Lower lobe of right lung (tissue), 2 donors: ENCODE data around the gene OTOF. TPM values are rescaled to one million over a fixed set of nuclear protein-coding genes. Genes with fewer than 3 reads are reported as not detected.
"Not testable (repeated sequence)": the region's sequence is repeated elsewhere in the genome, so short reads cannot be mapped to it uniquely, and the experiment has no call there.

Experiments
- ATAC-seq, 2 donors: fragments of 200-7000 bp; cut with Tn5 transposase; one replicate each; pipeline ENCODE4 v1.9.1; 2020 to 2022; ENCODE audit warnings: mild to moderate bottlenecking in 2 of 2, moderate library complexity in 2 of 2
- DNase-seq: peaks from one replicate; pipeline ENCODE4 v3.0.0-alpha.2; 2020
- H3K27ac ChIP-seq: fragments of 200-600 bp; one replicate; pipeline ENCODE4 v1.8.0; 2022
- H3K27me3 ChIP-seq: fragments of 200-600 bp; one replicate; pipeline ENCODE4 v1.8.0; 2022; ENCODE audit warnings: low read depth
- H3K36me3 ChIP-seq: fragments of 200-600 bp; one replicate; pipeline ENCODE4 v1.8.0; 2022; ENCODE audit warnings: mild to moderate bottlenecking
- H3K4me1 ChIP-seq: fragments of 200-600 bp; one replicate; pipeline ENCODE4 v1.8.0; 2022
- H3K4me3 ChIP-seq: fragments of 200-600 bp; one replicate; pipeline ENCODE4 v1.8.0; 2022; ENCODE audit warnings: mild to moderate bottlenecking
- H3K9me3 ChIP-seq: fragments of 200-600 bp; one replicate; pipeline ENCODE4 v1.8.0; 2022
- intact Hi-C: fragments of 100-400 bp; cut with DNase I; formaldehyde crosslinking; loops from one replicate; pipeline ENCODE4 v1.11.0; 2022
- total RNA-seq: library from RNA; stranded (reverse); fragmentation: NEBNext Ultra II Directional; extraction: Animal tissue kit (Norgen Biotek cat#: 25700); gene quantifications from one replicate; pipeline ENCODE4 v1.2.1, GENCODE V29; 2021
- TF ChIP-seq, protein P1 (sequence below): fragments of 200-600 bp; IDR thresholded peaks from one replicate; pipeline ENCODE4 v1.8.0; 2022; ENCODE audit warnings: antibody characterized with exemption, mild to moderate bottlenecking
- donor health status: DM: no; HTN: yes; CAD: no; lungs with severe emphysema.

Gene OTOF
- total RNA-seq, 1 donor from 2014 or later: 0.35 TPM

DNA sequence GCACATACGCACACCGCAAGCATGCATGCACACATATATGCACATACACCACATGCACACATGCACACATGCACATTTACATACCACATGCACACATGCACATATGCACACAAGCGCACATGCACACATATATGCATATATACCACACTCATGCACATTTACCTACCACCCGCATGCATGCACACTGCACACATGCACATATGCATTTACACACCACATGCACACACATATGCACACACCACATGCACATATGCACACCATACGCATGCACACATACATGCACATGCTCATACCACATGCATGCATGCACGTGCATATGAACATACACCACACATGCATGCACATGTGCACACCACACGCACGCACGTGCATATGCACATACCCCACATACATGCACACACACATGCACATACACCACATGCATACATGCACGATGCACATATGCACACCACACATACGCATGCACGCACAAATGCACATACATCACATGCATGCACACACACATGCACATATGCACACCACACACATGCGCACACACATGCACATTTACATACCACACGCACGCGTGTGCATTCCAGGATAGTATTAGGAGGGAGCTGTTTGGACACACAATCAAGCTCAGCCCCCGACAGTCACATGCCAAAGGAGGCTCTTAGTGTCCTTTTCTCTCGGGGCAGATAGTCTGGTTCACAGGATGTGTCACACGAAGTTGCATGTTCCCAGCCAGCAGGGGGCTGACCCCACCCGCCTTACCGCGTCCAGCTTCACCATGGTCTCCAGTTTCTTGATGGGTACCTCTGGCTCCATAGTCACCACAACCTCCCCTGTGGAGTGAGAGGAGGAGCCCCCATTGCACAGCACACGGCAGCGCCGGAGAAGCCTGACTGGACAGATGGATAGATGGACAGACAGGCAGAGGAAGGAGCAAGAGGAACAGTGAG, 5.9 kb downstream of the OTOF start:
- Histone ChIP-seq H3K27ac (no peak overlapping the region), H3K9me3 (peaks cover 9% of the 10 kb centered on the region), H3K36me3 (no peaks in the 10 kb centered on the region), H3K27me3 (no peaks in the 10 kb centered on the region), H3K4me1 (no peaks in the 10 kb centered on the region), H3K4me3 (no peak overlapping the region)
- ATAC-seq: no peak
- intact Hi-C loops: no loop called here
- TF ChIP-seq, protein P1, sequence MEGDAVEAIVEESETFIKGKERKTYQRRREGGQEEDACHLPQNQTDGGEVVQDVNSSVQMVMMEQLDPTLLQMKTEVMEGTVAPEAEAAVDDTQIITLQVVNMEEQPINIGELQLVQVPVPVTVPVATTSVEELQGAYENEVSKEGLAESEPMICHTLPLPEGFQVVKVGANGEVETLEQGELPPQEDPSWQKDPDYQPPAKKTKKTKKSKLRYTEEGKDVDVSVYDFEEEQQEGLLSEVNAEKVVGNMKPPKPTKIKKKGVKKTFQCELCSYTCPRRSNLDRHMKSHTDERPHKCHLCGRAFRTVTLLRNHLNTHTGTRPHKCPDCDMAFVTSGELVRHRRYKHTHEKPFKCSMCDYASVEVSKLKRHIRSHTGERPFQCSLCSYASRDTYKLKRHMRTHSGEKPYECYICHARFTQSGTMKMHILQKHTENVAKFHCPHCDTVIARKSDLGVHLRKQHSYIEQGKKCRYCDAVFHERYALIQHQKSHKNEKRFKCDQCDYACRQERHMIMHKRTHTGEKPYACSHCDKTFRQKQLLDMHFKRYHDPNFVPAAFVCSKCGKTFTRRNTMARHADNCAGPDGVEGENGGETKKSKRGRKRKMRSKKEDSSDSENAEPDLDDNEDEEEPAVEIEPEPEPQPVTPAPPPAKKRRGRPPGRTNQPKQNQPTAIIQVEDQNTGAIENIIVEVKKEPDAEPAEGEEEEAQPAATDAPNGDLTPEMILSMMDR: no peak
- DNase-seq: no peak

DNA sequence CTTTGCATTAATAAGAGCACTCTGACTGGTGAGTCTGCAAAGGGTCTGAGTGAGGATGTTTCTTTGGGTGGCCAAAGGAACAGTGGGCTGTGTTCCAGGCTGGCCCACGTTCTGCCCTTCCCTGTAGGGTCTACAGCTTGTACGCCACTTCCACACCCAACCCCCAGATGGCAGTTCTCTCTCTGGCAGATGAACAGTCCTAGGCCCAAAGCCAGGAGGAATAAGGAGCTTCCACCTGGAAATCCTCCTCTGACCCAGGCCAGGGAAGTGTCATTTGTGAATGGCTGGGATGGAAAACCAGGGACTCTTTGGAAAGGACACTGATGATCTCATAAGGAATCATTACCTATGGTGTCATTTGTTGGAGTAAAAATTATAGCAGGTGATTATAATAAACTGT, 6.6 kb downstream of the OTOF start:
- Histone ChIP-seq H3K27me3 (no peaks in the 10 kb centered on the region), H3K4me3 (no peak overlapping the region), H3K4me1 (no peaks in the 10 kb centered on the region), H3K36me3 (no peaks in the 10 kb centered on the region), H3K27ac (no peak overlapping the region), H3K9me3 (peaks cover 9% of the 10 kb centered on the region)
- ATAC-seq: no peak
- DNase-seq: no peak
- intact Hi-C loops: no loop called here
- TF ChIP-seq, protein P1: no peak

DNA sequence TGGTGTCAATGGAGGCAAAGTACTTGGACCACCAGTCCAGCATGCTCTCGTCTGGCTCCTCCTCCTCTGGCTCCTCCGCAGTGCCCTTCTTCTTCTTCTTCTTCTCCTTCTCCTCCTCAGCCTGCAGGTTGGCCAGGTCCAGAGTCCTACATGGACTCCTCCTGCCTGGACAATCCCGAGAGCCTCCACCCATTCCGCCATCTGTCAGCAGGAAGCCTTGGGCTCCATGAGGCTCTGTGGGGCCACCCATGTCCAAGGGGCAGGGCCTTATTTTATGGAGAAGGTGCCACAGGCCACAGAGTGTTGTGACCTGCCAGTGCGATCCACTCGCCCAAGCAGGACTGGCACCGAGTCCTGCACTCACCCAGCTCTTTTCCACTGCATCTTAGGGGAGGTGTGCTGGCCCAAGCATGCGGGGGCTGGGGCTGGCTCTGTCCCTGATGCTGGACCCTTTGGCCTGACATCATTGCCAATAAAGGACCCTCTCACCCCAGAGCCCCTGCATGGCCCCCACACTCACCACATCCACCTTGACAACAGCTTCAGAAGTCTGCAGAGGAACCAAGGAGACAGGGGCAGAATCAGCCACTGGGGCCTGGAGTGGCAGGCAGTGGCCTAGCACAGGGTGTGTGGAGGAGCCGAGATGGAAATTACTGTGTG, 7.2 kb downstream of the OTOF start:
- H3K27ac ChIP-seq: no peak overlapping the region
- no peak for DNase-seq
- peaks cover 9% of the 10 kb centered on the region for H3K9me3 ChIP-seq
- ATAC-seq: no peak
- no peaks in the 10 kb centered on the region for H3K27me3 ChIP-seq
- intact Hi-C loops: no loop called here
- no peak overlapping the region for H3K4me3 ChIP-seq
- TF ChIP-seq, protein P1: no peak
- no peaks in the 10 kb centered on the region for H3K36me3 ChIP-seq
- H3K4me1 ChIP-seq: no peaks in the 10 kb centered on the region

DNA sequence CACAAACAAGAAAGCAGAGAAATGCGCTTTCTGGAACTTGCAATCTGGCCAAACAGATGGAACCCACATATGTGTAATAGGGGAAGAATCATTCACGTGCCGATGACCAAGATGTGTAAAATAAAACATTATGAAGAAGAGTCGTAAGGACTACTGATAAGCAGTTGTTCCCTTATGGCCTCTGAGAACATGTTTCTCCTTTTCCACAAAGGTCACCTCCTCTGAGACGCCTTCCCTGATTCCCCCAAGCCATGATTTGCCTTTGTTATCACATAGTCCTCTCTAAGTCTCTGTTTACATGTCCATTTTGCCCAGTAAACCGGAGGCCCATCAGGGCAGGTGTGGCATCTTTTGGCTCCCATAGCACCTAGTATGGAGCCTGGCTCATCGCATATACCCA, 8.0 kb downstream of the OTOF start:
- TF ChIP-seq, protein P1: no peak
- DNase-seq: no peak
- Histone ChIP-seq H3K9me3 (peaks cover 9% of the 10 kb centered on the region), H3K4me1 (no peaks in the 10 kb centered on the region), H3K27me3 (no peaks in the 10 kb centered on the region), H3K27ac (no peak overlapping the region), H3K4me3 (no peak overlapping the region), H3K36me3 (no peaks in the 10 kb centered on the region)
- ATAC-seq: no peak
- intact Hi-C loops: no loop called here

DNA sequence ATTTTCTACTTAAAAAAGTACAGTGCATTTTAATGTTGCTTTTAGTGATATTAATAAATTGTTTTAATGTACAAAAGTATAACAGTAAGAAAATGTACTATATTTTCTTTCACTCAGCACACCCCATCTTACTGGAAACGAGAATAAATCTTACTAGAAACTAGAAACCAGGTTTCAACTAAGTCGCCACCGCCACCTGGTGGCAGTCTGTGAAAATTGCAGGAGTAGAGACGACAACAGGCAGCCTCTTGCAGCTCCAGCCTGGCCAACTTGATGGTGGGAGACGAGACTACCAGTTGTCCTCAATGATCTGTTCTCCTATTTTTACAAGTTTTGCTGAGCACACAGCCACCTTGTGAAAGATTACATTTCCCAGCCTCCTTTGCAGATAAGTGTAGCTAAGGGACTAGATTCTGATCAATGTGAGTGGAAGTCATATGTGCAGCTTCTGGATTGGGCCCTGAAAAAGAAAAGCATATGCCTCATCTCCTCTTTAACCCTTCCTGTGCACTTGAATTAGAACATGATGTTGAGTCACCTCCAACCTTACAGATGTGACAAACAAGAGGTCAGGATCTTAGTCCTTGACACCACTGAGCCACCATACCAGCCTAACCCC, 8.7 kb downstream of the OTOF start:
- Histone ChIP-seq H3K4me1 (no peaks in the 10 kb centered on the region), H3K27me3 (no peaks in the 10 kb centered on the region), H3K4me3 (no peak overlapping the region), H3K27ac (no peak overlapping the region), H3K36me3 (no peaks in the 10 kb centered on the region), H3K9me3 (peaks cover 9% of the 10 kb centered on the region)
- TF ChIP-seq, protein P1: peak; percentile 55
- intact Hi-C loops: no loop called here
- DNase-seq (peak; percentile 77), ATAC-seq (no peak)

DNA sequence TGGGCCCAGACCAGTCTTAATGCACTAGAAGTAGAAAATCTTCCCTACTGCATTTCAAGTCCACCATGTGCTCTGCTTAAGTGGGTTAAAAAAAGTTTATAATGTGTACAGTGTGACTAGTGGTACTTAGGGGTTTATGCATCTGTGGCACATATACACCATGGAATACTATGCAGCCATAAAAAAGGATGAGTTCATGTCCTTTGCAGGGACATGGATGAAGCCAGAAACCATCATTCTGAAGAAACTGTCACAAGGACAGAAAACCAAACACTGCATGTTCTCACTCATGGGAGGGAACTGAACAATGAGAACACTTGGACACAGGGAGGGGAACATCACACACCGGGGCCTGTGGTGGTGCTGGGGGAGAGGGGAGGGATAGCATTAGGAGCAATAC, 9.4 kb downstream of the OTOF start:
- DNase-seq, ATAC-seq, H3K36me3 ChIP-seq, H3K4me3 ChIP-seq, H3K27me3 ChIP-seq, H3K27ac ChIP-seq, H3K9me3 ChIP-seq, H3K4me1 ChIP-seq, intact Hi-C loops: not testable (repeated sequence)
